K562 (cell line): ENCODE data around the gene ARHGAP25. TPM values are rescaled to one million over a fixed set of nuclear protein-coding genes. Genes with fewer than 3 reads are reported as not detected.

Experiments used
- ATAC-seq: fragments of 200-7000 bp; cut with Tn5 transposase; 3 replicates; pipeline ENCODE4 v1.9.1; 2020; ENCODE audit warnings: moderate library complexity
- BruUV-seq: library from RNA; stranded (reverse); fragments of 400-500 nt; replicated peaks from 2 replicates; lab custom pipeline; 2021; lab: Mats Ljungman, UMichigan
- CTCF ChIA-PET: fragments of 300-600 bp; formaldehyde crosslinking; extraction: SDS; loops from one replicate; lab custom pipeline; 2021; ENCODE audit warnings: low intra/inter-chr PET ratio; lab: Yijun Ruan, JAX
- POLR2A ChIA-PET: fragments of 300-600, 350-650 bp; sonication (Branson Sonifier 250); formaldehyde crosslinking; extraction: SDS; loops from one replicate; lab custom pipeline; 2021; ENCODE audit warnings: antibody characterized with exemption, inconsistent platforms; lab: Yijun Ruan, JAX
- DNase-seq, 4 experiments: peaks; one replicate each; pipeline versions ENCODE4 v3.0.0 to v3.0.0-alpha.2; 2011 to 2018; ENCODE audit warnings: low spot score in 3 of 4, mixed read lengths in 3 of 4; ENCODE audit errors: extremely low read depth in 1 of 4
- FAIRE-seq: peaks from 2 replicates; lab custom pipeline; 2011; peaks lifted over from hg19 to GRCh38; lab: Jason Lieb, UNC
- H2AFZ ChIP-seq: 2 replicates; pipeline ENCODE4 v1.6.0; 2011; ENCODE audit warnings: low read depth, low read length, control low read depth, inconsistent platforms
- H3K27ac ChIP-seq: fragments of 200-600 bp; 3 replicates; pipeline ENCODE4 v1.8.0; 2011; ENCODE audit warnings: low read depth, mild to moderate bottlenecking, control low read depth, inconsistent platforms, low read length, moderate library complexity, mixed read lengths; ENCODE audit errors: extremely low read depth
- H3K27me3 ChIP-seq, 2 experiments: fragments of 300-600 bp in 1 of 2; 2 replicates in 1 of 2; 3 replicates in 1 of 2; pipeline versions ENCODE4 v1.6.0 to v1.8.0; 2011; ENCODE audit warnings: inconsistent platforms in 2 of 2, low read length in 2 of 2, mild to moderate bottlenecking in 1 of 2, mixed read lengths in 1 of 2, moderate library complexity in 1 of 2; ENCODE audit not compliant: control insufficient read depth in 2 of 2, insufficient read depth in 2 of 2
- H3K36me3 ChIP-seq: fragments of 300-600 bp; 3 replicates; pipeline ENCODE4 v1.8.0; 2011; ENCODE audit warnings: mild to moderate bottlenecking, low read length, inconsistent platforms; ENCODE audit not compliant: control insufficient read depth, insufficient read depth
- H3K4me1 ChIP-seq, 2 experiments: fragments of 200-600 bp in 1 of 2; replicated peaks in 1 of 2; 2 replicates in 1 of 2; 3 replicates in 1 of 2; pipeline versions ENCODE4 v1.5.1 to v1.8.0; 2011; ENCODE audit warnings: inconsistent platforms in 2 of 2, low read length in 2 of 2, mild to moderate bottlenecking in 1 of 2, mixed read lengths in 1 of 2, moderate library complexity in 1 of 2; ENCODE audit not compliant: control insufficient read depth in 2 of 2, insufficient read depth in 2 of 2
- H3K4me2 ChIP-seq: 2 replicates; pipeline ENCODE4 v1.6.1; 2011; ENCODE audit warnings: low read length, control low read depth, inconsistent platforms, mixed read lengths; ENCODE audit not compliant: insufficient read depth
- H3K4me3 ChIP-seq: fragments of 200-600 bp; sonication (generic), shearing (Covaris generic); 2 replicates; pipeline ENCODE4 v1.5.1; 2016; ENCODE audit warnings: control low read depth, inconsistent platforms
- H3K79me2 ChIP-seq: fragments of 200-600 bp; 3 replicates; pipeline ENCODE4 v1.8.0; 2011; ENCODE audit warnings: low read length, inconsistent platforms; ENCODE audit not compliant: control insufficient read depth, insufficient read depth
- H3K9ac ChIP-seq, 2 experiments: 2 replicates each; pipeline versions ENCODE4 v1.6.0 to v1.6.1; 2011; ENCODE audit warnings: low read depth in 2 of 2, low read length in 2 of 2, control low read depth in 1 of 2, inconsistent platforms in 1 of 2, mild to moderate bottlenecking in 1 of 2, mixed read lengths in 1 of 2; ENCODE audit not compliant: insufficient read depth in 1 of 2
- H3K9me1 ChIP-seq: one replicate; pipeline ENCODE4 v1.6.0; 2011; ENCODE audit warnings: inconsistent platforms, mild to moderate bottlenecking, low read length, moderate library complexity; ENCODE audit not compliant: control insufficient read depth, insufficient read depth
- H3K9me3 ChIP-seq: replicated peaks from 2 replicates; pipeline ENCODE4 v1.5.1; 2011; ENCODE audit warnings: low read depth, low read length, inconsistent platforms; ENCODE audit not compliant: control insufficient read depth, insufficient read depth
- H4K20me1 ChIP-seq: replicated peaks from 2 replicates; pipeline ENCODE4 v1.6.1; 2011; ENCODE audit warnings: low read length, inconsistent platforms, mixed read lengths; ENCODE audit not compliant: control insufficient read depth, insufficient read depth
- FOSL1 ChIP-seq: fragments of 200-800 bp; sonication (Bioruptor generic); conservative IDR thresholded peaks from 2 replicates; pipeline ENCODE4 v1.6.1; 2016; ENCODE audit warnings: missing genetic modification characterization, missing compliant biosample characterization
- HLTF ChIP-seq: fragments of 450-650 bp; IDR thresholded peaks from 2 replicates; pipeline ENCODE4 v1.6.1; 2016
- L3MBTL2 ChIP-seq: fragments of 450-650 bp; IDR thresholded peaks from 2 replicates; pipeline ENCODE4 v1.6.1; 2016; ENCODE audit warnings: mild to moderate bottlenecking, moderate library complexity
- MBD2 ChIP-seq: sonication (generic); IDR thresholded peaks from 2 replicates; pipeline ENCODE4 v1.6.1; 2016; ENCODE audit warnings: low read depth, borderline replicate concordance
- RAD51 ChIP-seq: fragments of 450-650 bp; IDR thresholded peaks from 2 replicates; pipeline ENCODE4 v1.7.1; 2016; ENCODE audit warnings: low read depth, mild to moderate bottlenecking, borderline replicate concordance
- USF1 ChIP-seq: sonication (generic); formaldehyde crosslinking; IDR thresholded peaks from 2 replicates; pipeline ENCODE4 v1.9.0; 2022; ENCODE audit warnings: mild to moderate bottlenecking, missing genetic modification reagents
- USF2 ChIP-seq: sonication (generic); formaldehyde crosslinking; IDR thresholded peaks from 2 replicates; pipeline ENCODE4 v1.5.0; 2020; ENCODE audit warnings: missing genetic modification reagents
- ZBTB33 ChIP-seq: sonication (generic); formaldehyde crosslinking; IDR thresholded peaks from 2 replicates; pipeline ENCODE4 v1.8.1; 2023; ENCODE audit warnings: mild to moderate bottlenecking, missing genetic modification reagents
- ZNF124 ChIP-seq: sonication (generic); formaldehyde crosslinking; IDR thresholded peaks from 2 replicates; pipeline ENCODE4 v1.8.1; 2022; ENCODE audit warnings: missing genetic modification reagents
- ZNF24 ChIP-seq: fragments of 450-650 bp; IDR thresholded peaks from 2 replicates; pipeline ENCODE4 v1.6.1; 2016
- WGBS: fragments of 100-300 bp; shearing (Covaris generic); methylation state at CpG from one replicate; pipeline ENCODE4 v1.1.6; 2016; ENCODE audit warnings: low coverage, mixed read lengths; ENCODE audit not compliant: insufficient coverage; ENCODE audit errors: missing lambda C conversion rate; 5-methylcytosine and 5-hydroxymethylcytosine counted together
- in situ Hi-C: fragments of 300-500 bp; cut with MboI; formaldehyde crosslinking; loops from 4 replicates; pipeline ENCODE4 v1.15.0; 2018; ENCODE audit warnings: inconsistent platforms, mixed read lengths
- intact Hi-C: fragments of 100-400 bp; cut with micrococcal nuclease; formaldehyde crosslinking; loops from 2 replicates; pipeline ENCODE4 v1.14.2; 2022
- polyA plus RNA-seq, 8 experiments: library from polyadenylated mRNA; depleted of rRNA in 4 of 8; stranded (reverse) in 5 of 8; unstranded in 3 of 8; fragments of >200 nt; fragmentation: Nextera tagmentation in 2 of 8; fragmentation: Illumina TruSeq in 1 of 8; extraction: Ambion mirVana in 2 of 8; extraction: Trizol in 1 of 8; gene quantifications; 2 replicates each; pipeline versions ENCODE4 v1.2.1 to v1.2.3, GENCODE V29; 2011 to 2014; ENCODE audit warnings: inconsistent platforms in 1 of 8, missing spikeins in 1 of 8
- total RNA-seq, 7 experiments: library from RNA; depleted of rRNA in 6 of 7; stranded (reverse); fragments of >200 nt in 6 of 7; fragmentation: Illumina TruSeq in 2 of 7; extraction: Trizol in 2 of 7; gene quantifications; 2 replicates each; pipeline versions ENCODE4 v1.2.1 to v1.2.3, GENCODE V29; 2011 to 2021; ENCODE audit warnings: low replicate concordance in 1 of 7

The ARHGAP25 gene
- total and polyA plus RNA-seq, 9 of the 15 experiments (the other 6 are each of a cell fraction or from before 2014, with no cell fraction given) = 4.9 to 14.8 (median 10.7) TPM

GRCh38 chr2:68730828-68731227 is 3.8 kb upstream of the ARHGAP25 start:
- in situ Hi-C loops = no loop called here
- Histone ChIP-seq H3K9ac (no peak overlapping the region), H3K9me1 (no peaks in the 10 kb centered on the region), H3K4me1 (peaks cover 0 to 8% of the 10 kb centered on the region in 2 experiments; a peak in 4 of 5 replicates), H3K79me2 (no peaks in the 10 kb centered on the region), H3K27me3 (no peaks in the 10 kb centered on the region), H3K4me3 (no peak overlapping the region), H3K9me3 (no peaks in the 10 kb centered on the region), H3K27ac (no peak overlapping the region; the same call in 2 of the 3 replicates), H2AFZ (peak overlapping the region; percentile 30; the same call in 1 of the 2 replicates), H4K20me1 (no peaks in the 10 kb centered on the region), H3K36me3 (no peaks in the 10 kb centered on the region), H3K4me2 (no peak overlapping the region)
- ChIA-PET POLR2A (interaction anchor here (1.0 to 1.3 kb wide), 2 partner anchors 12 to 243 kb away, joined by 3 read pairs; no protein-coding TSS in a partner anchor), CTCF (no interaction called here)
- ATAC-seq (no peak), DNase-seq (no peak), FAIRE-seq (no peak)
- intact Hi-C loops = no loop called here
- WGBS = 26% methylated on average over 6 of the region's 6 CpGs
- BruUV-seq = no TSS peak
- TF ChIP-seq ZNF24 (peak; percentile 83), ZNF124 (CRISPR knock-in tag) (no peak), FOSL1 (peak; percentile 68)

- peak; percentile 48; the same call in 2 of the 3 replicates for ATAC-seq
- 72% methylated on average over 18 of the region's 19 CpGs for WGBS
- H3K36me3 ChIP-seq = no peaks in the 10 kb centered on the region
- no peak overlapping the region for H3K9ac ChIP-seq
- H4K20me1 ChIP-seq = no peaks in the 10 kb centered on the region
- no TSS peak for BruUV-seq
- H2AFZ ChIP-seq = peak overlapping the region; percentile 12; the same call in 1 of the 2 replicates
- POLR2A ChIA-PET = interaction anchor here (1.4 kb wide), 1 partner anchor 10 kb away, joined by 7 read pairs; no protein-coding TSS in a partner anchor
- H3K4me2 ChIP-seq = no peak overlapping the region
- H3K4me3 ChIP-seq = no peak overlapping the region
- TF ChIP-seq RAD51 = peak; percentile 38; the same call in 1 of the 2 replicates
- TF ChIP-seq HLTF = no peak
- TF ChIP-seq ZBTB33 (CRISPR knock-in tag) = peak; percentile 71
- peak; percentile 87 for TF ChIP-seq USF2 (CRISPR knock-in tag)
- TF ChIP-seq MBD2 = no peak
- TF ChIP-seq USF1 = peak; percentile 84
- 0 out of 2 replicates have a peak, but pooled peaks have one; percentile 19 for TF ChIP-seq L3MBTL2
- TF ChIP-seq, all 486 proteins: peak for 5
- CTCF ChIA-PET = interaction anchor here (0.5 kb wide), 1 partner anchor 488 kb away, joined by 3 read pairs; no protein-coding TSS in a partner anchor
- in situ Hi-C loops (no loop called here), intact Hi-C loops (no loop called here)
- Histone ChIP-seq H3K27ac (no peak overlapping the region), H3K79me2 (no peaks in the 10 kb centered on the region), H3K9me1 (no peaks in the 10 kb centered on the region), H3K9me3 (no peaks in the 10 kb centered on the region), H3K4me1 (peaks cover 0 to 8% of the 10 kb centered on the region in 2 experiments; a peak in 4 of 5 replicates), H3K27me3 (no peaks in the 10 kb centered on the region)
- DNase-seq (no peak), FAIRE-seq (no peak)
Observed at GRCh38 chr2:68732036-68732932, 2.3 kb upstream of the ARHGAP25 start.
